ENCODE measurements around the gene RPS6KC1. TPM values are rescaled to one million over a fixed set of nuclear protein-coding genes. Genes with fewer than 3 reads are reported as not detected.
A peak's percentile ranks its signal among the peaks of the same experiment; 100 is the strongest.

The RPS6KC1 gene
- total and polyA plus RNA-seq, 2 of the 4 experiments (the other 2 are of a cell fraction), result 7.9 to 23.7 TPM

GRCh38 chr1:213015099-213016050 is 35.7 kb upstream of the RPS6KC1 start, which contains the start of gene ANGEL2 (continued):
- TF ChIP-seq CEBPB (IDR thresholded peaks at IDR 0.05; ENCODE audit: low read depth, low read length), result peak; percentile 77
- no peak for TF ChIP-seq USF2 (IDR thresholded peaks at IDR 0.05; ENCODE audit: low read depth, low read length)
